Hypothalamus (tissue), 51 donors: ENCODE results near the gene RASGRF2.

Source experiments
- DNase-seq, 51 donors: peaks; one replicate each; lab custom pipeline; 2025; lab: John Stamatoyannopoulos, UW

RASGRF2 gene

GRCh38 chr5:81164936-81165335 lies 204.8 kb downstream of the RASGRF2 start:
- no peak for DNase-seq

- DNase-seq = peak in 36 of 51 donors; percentile 1 to 63 (median 32)
These were observed 205.4 kb downstream of the RASGRF2 start for GRCh38 chr5:81165493-81166119.

GRCh38 chr5:81166430-81166829 lies 206.3 kb downstream of the RASGRF2 start:
- no peak for DNase-seq

DNA sequence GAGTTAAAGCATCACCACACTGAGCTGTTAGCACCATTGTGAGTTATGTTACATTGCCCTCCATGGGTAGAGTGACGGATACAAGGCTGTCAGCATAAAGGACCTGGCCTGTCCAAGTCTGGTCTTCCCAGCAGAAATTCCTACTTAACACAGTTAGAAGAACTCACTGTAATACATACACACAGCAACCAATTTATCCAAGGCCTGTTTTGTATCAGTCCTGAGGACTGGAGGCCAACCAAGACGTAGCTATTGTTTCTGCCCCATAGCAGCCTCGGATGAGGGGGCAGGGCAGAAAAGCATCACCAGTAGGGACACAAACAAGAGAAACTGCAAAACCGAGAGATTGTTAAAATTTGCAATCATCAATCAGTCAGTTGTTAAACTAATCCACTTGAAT lies 206.9 kb downstream of the RASGRF2 start:
- DNase-seq = no peak

- DNase-seq = no peak
These were observed 207.4 kb downstream of the RASGRF2 start for GRCh38 chr5:81167544-81167943.

- DNase-seq = no peak
These were observed 209.8 kb downstream of the RASGRF2 start for GRCh38 chr5:81169924-81170323.

DNA sequence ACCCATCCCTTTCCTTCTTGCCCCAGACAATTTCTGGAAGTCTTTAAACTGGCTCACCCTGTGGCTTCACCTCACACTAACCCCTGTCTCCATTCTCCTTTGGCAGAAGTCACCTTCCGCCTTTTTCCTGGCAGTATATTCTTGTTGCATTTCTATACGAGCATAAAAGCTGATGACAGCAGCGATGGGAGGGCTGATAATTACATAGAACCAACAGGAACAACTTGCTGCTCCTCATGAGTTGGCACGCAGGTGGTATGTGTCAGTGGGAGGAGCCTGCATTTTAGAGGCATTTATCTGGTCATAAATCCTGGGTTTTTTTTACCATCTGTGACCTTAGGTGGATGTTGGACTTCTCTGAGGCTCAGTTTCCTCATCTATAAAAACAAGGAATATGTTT lies 211.6 kb downstream of the RASGRF2 start:
- DNase-seq = no peak

DNA sequence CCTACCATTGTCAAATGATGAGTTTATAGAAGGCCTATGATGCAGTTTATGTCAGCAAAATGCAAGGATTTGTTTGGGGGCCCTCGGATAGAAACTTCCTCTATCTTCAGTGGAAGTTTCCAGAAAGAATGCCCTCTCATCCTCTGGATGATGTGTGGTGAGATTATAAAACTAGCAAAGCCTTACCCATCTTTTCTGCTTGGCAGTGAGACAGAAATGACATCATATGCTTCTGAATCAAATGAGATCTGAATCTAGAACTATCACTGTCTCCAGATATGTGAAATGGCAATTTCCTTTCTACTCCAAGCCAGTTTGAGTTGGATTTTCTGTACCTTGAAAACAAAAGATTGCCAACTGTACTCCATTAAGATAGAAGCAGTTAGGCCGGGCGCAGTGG lies 212.5 kb downstream of the RASGRF2 start:
- no peak for DNase-seq

- no peak for DNase-seq
These were observed 216.9 kb downstream of the RASGRF2 start for GRCh38 chr5:81177061-81177460.

DNA sequence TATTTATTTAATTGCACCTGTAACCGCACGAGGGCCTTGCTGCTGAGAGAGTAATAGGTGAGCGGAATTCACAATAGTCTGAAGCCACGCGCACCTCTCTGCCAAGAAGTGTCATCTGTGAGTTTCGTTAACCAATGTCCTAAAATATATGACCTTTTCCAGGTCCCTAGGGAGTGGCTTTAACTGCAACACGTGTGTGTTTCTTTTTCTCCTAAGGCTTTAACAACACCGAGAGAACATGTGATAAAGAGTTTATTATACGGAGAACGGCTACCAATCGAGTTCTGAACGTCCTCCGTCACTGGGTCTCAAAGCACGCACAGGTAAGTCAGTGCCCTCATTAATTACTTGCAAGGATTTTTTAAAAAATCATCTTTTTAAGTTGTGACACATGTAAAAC lies 219.8 kb downstream of the RASGRF2 start:
- no peak for DNase-seq

DNA sequence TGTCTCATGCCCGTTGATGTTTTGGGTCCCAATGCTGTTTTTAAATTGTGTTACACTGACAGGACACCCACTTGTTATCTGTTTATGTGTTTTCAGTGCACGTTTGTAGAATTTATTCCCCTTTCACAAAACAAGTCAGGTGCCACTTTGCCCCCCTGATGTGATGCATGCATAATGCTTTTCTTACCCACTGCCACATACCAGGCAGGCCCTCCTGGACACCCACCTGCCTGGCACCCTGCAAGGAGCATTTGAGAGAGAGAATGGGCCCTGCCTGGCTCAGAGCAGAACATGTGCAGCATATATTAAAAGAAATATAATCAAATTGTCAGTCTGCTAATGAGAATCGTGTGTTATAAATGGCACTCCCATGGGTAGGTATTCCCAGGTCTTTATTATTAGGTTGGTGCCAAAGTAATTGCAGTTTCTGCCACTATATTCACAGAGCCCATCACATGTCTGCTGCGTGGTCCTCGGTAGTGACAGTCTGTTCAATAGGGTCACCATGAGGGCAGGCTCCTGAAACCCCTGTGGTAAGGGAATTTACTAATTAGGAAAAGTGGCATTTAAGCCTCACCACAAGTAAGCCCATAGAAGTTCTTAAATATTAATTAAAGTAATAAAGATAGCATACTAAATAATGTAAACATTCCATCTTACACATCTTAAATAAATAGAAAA lies 220.8 kb downstream of the RASGRF2 start:
- DNase-seq = no peak

DNA sequence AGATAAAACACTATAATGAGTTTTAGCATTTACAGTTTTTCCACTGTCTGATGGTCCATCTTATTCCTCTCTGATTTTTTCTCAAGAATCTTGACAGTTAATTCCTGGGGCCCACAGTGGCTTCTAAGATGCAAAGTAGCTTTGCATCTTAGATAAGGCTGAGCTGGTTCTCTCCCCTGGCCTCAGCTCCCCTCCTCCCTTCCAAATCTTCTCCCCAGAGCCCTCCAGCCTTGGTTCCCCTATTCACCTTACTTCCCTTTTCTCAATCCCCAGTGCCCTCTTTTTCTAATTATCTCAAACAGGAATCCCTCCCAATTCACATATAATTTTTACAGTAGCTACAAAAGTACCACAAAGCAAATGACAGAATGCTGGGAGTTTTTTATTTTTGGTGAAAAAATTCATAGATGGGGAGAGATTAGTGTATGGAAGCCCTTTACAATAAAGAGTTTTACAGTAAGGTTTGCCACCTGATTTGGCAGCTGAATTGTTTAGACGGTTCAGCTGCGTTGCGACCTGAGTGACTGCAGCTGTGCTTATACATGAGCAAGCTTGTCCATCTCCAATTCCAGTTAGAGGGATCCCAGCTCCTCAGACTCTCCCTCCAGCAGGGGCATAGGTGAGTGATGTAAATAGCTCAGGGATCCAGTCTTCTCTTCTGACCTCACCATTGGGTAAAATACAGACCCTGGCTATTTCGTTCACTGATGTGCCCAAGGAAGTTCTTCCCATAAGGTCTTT lies 221.6 kb downstream of the RASGRF2 start:
- DNase-seq = no peak

DNA sequence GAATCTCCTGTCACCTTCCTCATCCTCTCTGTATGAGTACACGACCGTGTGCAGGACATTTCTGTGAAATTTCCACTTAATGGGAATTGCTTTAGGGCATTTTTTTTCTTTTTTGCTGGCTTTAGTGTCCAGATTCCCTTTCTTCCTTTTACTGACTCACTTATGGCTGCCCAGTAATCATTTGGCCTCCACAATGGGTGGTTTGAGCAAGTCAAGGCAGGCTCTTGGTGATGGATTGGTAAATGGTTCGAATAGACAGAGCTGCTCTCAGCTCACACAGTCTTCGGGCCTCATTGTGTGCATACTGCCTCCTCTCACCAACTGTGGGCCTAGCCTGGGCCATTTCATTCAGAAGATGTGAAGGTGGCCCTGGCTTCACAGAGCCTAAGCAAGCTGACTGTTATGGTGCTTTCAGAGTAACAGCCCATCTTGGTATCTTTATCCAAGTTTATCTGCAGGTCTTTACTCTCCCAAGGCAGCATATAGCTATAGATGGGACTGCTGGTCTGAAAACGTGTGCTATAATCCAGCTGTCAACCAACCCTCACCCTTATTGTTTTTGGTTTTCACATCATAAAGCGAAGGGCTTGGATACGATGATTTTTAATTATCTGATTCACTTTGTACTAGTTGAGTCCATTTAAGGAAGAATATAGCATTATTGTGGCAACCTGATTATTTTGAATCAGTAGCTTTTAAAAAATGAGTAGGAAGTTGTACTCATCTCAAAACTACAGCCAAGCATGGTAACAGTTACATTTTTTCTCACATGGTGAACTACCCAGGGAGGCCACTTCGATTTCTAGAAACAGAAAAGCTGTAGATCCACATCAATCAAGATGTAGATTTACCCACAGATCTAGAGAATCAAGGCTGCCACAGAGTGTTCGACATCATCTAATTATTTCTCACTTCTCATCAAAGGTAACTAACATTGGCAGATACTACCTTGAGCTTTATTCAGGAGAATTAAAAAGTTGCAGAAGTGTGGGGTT lies 222.5 kb downstream of the RASGRF2 start:
- DNase-seq = no peak

DNA sequence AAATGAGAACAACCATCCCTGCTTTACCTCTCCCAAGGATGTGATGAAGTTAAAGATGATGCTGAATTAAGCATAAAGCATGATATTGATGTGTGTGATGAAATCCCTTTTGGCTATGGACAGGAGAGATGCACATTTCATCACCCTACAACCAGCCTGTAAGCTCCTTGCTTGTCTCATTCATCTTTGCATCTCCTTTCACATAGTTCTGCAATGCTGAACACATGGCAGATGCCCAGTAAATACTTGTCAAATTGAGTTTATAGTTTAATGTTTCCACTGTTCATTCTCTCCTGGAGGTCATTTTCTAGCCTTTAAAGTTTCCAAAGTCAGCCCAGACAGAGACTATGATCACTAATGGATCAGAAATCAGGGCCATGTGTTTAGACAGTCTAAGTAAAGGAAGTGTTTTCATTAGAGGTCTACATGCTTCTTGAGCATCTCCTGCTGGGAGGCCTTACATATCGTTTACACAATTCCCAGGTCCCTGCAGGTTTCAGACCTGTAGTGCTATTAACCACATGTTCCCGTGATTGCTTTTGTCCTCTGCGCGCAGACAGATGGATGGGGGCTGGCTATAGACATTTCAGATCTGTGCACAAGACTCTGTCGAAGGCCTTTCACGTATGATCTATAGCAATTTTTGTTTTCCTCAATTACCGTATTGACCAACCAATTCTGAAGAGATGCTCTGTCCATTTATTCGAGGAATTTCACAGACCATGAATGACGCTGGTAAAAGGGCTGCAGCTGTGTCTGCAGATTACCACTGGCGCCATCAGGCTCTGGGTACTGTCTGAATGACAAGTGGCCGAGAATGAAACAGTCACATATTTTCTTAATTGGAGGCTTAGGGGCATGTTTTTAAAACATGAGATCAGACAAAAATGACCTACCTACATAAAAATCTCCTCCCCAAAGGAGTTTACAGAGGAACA lies 223.9 kb downstream of the RASGRF2 start:
- DNase-seq = peak in 5 of 51 donors; percentile 8 to 18 (median 13)

- DNase-seq = no peak
These were observed 224.6 kb downstream of the RASGRF2 start for GRCh38 chr5:81184749-81185110.

- peak in 2 of 51 donors; percentile 6 to 10 for DNase-seq
These were observed 227.7 kb downstream of the RASGRF2 start for GRCh38 chr5:81187885-81188284.

GRCh38 chr5:81188962-81189361 lies 228.8 kb downstream of the RASGRF2 start:
- no peak for DNase-seq

DNA sequence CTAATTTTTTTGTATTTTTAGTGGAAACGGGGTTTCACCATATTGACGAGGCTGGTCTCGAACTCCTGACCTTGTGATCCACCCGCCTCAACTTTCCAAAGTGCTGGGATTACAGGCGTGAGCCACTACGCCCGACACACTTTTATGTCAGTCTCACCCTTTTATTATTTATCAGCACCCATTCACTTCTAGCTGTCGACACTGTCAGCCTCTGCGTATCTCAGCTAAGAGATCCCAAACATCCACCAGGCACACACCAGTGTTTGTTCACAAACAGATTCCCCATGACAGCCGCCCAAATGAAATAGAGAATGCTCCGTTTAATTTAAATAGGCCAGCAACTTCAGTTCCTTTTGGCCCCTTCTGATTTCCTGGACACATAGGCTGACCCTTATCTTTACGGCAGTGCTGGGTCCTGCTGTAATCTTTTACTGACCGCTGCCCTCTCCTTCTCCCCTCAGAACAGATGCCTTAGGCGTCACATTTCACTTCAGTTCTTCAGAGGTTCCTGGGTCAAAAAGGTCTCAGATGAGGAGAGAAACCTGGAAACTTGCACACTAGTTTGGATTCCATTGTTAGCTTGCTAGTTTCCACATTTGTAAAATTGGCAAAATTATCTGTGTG lies 229.8 kb downstream of the RASGRF2 start:
- no peak for DNase-seq

DNA sequence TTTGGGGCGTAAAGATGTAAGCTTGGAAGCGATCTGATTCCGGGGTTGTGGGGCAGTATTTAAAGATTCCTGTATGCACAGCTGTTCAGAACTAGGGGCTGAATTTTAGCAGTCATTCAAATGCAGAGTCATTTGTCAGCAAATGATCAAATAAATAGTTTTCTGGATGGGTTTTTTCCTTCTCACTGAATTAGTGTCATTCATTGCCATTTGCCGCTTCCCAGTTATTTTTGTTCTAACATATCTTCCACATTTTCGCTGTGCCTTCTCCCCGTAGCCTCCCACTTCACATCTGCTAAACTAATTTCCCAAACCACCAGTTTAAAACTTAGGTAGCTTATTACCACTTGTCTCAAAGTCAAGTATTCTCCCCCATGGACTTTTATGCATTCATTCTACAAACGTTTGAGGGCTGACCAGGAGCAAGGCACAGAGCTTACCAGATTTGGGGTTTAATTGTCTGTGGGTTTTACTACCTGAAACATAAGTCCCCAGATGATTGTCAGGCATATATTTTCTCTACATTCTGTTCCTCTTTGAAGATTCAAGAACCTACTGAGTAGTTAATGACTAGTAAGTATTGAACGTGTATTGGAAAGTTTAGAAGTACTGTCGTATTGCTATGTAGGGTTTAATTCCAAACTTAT lies 231.7 kb downstream of the RASGRF2 start:
- no peak for DNase-seq
